22Rv1 (cell line): Measurements from ENCODE around the gene RASD1.

Source experiments
- H3K27ac ChIP-seq: fragments of 450-650 bp; 2 replicates; pipeline ENCODE4 v1.5.1; 2017
- ZFX ChIP-seq: fragments of 450-650 bp; IDR thresholded peaks from 2 replicates; pipeline ENCODE4 v1.6.1; 2017; ENCODE audit warnings: antibody characterized with exemption, borderline replicate concordance
- TF ChIP-seq, protein P1 (sequence below): fragments of 450-650 bp; IDR thresholded peaks from 2 replicates; pipeline ENCODE4 v1.5.1; 2017; ENCODE audit warnings: mild to moderate bottlenecking

Gene RASD1

DNA sequence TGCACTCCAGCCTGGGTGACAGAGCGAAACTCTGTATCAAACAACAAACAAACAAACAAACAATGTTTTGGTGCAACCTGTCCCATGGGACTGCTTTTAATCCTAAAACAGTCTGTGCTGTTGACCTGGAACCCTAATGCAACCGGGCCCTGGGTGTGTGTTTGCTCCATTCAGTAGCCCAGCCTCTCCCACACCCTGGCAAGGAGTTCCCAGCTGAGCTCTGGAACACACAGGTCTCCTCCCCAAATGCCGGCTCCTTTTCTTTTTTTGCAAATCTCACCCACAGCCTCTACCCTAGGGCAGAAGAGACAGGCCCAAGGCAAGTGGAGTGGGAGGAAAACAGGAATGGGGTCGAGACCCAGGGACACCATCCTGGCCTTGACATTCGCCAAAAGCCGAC, 29.8 kb upstream of the RASD1 start:
- TF ChIP-seq, protein P1, sequence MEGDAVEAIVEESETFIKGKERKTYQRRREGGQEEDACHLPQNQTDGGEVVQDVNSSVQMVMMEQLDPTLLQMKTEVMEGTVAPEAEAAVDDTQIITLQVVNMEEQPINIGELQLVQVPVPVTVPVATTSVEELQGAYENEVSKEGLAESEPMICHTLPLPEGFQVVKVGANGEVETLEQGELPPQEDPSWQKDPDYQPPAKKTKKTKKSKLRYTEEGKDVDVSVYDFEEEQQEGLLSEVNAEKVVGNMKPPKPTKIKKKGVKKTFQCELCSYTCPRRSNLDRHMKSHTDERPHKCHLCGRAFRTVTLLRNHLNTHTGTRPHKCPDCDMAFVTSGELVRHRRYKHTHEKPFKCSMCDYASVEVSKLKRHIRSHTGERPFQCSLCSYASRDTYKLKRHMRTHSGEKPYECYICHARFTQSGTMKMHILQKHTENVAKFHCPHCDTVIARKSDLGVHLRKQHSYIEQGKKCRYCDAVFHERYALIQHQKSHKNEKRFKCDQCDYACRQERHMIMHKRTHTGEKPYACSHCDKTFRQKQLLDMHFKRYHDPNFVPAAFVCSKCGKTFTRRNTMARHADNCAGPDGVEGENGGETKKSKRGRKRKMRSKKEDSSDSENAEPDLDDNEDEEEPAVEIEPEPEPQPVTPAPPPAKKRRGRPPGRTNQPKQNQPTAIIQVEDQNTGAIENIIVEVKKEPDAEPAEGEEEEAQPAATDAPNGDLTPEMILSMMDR: no peak
- no peak for TF ChIP-seq ZFX
- H3K27ac ChIP-seq: no peak overlapping the region

DNA sequence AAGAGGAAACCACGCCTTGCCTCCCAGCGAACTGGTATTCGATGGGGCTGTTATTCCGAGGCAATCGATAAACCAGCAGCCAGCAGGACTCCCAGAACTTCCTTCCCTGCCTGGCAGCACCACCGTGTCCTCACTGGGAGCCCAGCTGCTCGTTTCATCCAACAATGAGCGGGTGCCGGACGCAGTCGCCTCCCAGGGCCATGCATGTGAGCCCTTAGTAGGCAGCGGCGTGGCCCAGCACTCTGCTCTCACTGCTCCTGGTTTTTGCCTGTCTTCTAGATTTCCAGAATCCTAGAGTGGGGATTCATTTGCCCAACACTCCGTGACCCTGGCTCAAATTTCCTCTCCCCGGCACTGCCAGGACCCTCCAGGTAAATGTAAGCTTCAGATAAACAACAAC, 29.1 kb upstream of the RASD1 start:
- no peak overlapping the region for H3K27ac ChIP-seq
- no peak for TF ChIP-seq ZFX
- TF ChIP-seq, protein P1: no peak

DNA sequence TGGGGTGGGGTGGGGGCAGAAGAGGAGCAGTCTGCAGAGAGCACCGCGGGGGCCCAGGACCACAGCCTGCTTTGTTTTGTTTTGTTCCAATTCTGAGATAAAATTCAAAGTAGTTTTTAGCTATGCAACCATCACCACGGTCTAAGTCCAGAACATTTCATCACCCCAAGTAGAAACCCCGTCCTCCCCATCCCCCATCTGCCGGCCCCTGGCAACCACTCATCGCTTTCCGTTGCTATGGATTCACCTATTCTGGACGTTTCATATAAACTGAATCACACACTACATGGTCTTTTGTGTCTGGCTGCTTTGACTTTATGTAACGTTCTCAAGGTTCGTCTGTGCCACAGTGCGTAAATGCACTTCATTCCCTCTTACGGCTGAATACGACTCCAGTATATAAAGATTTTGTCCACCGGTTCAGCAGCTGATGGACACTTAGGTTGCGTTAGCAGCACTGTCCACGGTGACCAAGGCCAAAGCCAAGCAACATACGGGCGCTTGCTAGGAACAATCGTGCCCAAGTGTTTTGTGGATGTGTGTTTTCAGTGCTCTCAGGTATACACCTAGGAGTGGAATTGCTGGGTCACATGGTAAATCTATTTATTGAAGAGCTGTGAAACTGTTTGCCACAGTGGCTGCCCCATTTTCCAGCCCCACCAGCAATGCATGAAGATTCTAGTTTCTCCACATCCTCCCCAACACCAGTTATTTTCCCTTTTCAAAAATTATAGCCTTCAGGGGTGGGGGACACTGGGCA, 27.7 kb upstream of the RASD1 start:
- no peak for TF ChIP-seq ZFX
- TF ChIP-seq, protein P1: no peak
- no peak overlapping the region for H3K27ac ChIP-seq

DNA sequence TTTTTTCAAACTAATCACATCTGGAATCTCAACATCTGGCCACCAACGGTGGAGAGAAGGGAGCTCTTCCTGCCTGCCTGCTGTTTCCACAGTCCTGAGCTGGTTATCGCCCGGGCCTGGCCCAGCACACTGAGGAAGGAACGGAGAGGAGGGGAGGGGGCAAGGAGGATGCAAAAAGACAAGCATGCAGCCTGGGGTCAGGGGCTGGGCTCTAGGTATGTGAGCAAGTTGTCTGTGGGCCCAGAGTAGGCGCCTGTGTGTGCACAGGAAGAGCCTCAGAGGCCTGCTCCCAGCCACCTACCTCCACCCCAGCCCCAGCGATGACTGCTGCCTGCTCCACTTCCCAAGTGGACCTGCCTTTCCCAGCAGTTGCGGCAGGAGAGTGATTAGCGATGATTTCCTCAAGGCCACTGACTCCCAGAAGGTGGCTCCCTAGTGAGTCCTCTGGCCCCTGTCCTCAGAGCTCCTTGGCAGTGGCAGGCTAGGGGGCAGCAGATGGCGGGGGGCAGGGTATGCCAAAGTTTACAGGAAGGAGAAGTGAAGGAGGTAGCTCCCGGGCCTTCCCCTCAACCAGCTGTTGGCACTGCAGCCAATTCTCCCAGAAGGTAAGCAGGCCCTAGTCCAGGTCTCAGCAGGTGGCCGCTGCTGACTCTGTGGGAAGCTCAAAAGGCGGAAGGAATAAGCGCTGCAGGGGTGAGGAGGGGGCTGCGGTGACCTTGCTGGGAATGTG, 27.0 kb upstream of the RASD1 start:
- H3K27ac ChIP-seq: no peak overlapping the region
- TF ChIP-seq, protein P1: no peak
- no peak for TF ChIP-seq ZFX

DNA sequence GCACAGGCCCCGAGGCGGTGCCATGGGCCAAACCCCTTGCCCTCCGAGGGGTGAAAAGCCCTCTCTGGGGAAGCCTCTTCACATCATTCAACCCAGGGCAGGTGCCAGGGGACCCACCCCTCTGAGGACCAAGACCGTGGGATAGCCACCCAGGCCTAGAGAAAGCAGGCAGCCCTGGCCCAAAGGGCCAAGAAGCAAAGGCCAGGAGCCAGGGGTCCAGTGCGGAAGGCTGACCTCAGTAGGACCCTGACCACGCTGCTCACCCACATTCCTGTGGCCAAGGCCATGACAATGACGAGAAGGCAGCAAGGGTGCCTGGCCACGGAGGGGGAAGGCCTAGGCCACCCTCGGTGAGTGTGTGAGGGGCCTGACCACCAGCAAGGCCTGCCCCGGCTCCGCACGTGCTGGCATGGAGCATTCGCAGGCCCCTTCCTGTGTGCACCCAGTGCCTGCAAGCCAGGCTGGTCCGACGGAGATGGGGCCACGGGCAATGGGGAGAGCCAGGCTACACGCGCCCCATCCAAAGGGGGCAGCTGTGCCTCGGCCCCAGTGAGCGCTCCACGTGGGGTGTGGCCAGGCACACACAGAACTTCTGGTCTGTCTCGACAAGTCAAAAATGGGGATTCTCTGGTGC, 24.5 kb upstream of the RASD1 start:
- H3K27ac ChIP-seq: no peak overlapping the region
- TF ChIP-seq, protein P1: no peak
- TF ChIP-seq ZFX: no peak

DNA sequence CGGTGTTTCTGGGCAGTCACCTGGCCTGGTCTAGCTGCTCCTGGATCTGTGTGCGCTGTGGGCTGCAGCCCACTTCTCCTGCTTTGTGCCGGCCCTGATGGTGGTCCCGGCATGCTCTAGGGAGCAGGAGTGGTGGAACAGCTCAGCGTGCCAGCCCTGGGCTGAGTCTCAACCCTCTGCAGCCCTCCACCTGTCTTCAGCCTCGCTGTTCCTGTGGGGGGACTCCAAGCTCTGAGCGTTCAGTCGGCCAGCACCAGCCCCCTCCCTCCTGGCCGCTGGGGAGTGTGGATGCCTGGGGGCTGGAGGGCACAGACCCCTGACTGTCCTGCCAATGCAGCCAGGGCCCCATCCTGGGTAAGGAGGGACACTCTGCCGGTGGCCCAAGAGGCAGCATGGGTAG, 23.7 kb upstream of the RASD1 start:
- TF ChIP-seq, protein P1: no peak
- TF ChIP-seq ZFX: no peak
- no peak overlapping the region for H3K27ac ChIP-seq

DNA sequence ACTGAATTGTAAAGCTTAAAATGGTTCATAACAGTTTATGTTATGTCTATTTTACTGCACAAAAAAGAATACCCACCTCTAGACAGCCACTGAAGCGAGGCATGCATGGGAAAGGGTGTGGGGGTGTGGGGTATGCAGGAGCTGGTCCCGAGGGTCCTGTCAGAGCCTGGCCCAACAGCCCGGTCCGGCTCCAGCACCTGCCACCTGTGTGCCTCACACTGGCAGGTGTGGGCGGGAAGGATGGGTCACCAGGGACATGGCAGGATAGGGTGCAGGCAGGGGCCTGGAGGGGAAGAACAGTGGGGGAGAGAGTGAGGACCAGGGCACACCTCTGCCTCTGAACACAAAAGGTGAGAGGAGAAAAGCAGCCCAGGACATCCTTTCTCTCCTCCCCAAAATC, 22.8 kb upstream of the RASD1 start:
- TF ChIP-seq, protein P1: no peak
- no peak for TF ChIP-seq ZFX
- no peak overlapping the region for H3K27ac ChIP-seq
